Measurements from ENCODE around the gene HDAC2.

DNA sequence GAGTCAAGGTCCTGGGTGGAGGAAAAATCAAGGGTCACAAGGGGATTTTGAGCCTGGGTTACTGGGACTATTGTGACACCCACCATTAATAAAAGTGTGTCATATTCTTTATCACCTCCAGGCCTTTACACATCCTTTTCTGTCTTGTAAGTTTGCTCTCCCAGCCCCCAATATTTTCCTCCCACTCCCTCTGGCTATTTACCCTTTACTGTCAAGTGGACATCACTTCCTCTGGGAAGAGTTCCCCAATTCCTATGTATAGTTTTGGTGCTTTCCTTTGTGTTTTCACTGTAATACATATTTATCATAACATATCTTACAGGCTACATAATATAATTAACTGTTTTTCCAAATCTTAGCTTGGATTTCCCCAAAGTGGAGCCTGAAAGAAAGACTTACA, 77.5 kb downstream of the HDAC2 start:
- no peak for TF ChIP-seq CREB1 (CRISPR knock-in tag; IDR thresholded peaks at IDR 0.05; ENCODE audit: low read depth)
- TF ChIP-seq EZH2 (IDR thresholded peaks at IDR 0.05; ENCODE audit: low read depth, unreplicated experiment) = no peak
- TF ChIP-seq POLR2AphosphoS5 (IDR thresholded peaks at IDR 0.05; ENCODE audit: low read depth) = no peak
- no peak for TF ChIP-seq JUNB (IDR thresholded peaks at IDR 0.05; ENCODE audit: unreplicated experiment)
- TF ChIP-seq, protein P1, sequence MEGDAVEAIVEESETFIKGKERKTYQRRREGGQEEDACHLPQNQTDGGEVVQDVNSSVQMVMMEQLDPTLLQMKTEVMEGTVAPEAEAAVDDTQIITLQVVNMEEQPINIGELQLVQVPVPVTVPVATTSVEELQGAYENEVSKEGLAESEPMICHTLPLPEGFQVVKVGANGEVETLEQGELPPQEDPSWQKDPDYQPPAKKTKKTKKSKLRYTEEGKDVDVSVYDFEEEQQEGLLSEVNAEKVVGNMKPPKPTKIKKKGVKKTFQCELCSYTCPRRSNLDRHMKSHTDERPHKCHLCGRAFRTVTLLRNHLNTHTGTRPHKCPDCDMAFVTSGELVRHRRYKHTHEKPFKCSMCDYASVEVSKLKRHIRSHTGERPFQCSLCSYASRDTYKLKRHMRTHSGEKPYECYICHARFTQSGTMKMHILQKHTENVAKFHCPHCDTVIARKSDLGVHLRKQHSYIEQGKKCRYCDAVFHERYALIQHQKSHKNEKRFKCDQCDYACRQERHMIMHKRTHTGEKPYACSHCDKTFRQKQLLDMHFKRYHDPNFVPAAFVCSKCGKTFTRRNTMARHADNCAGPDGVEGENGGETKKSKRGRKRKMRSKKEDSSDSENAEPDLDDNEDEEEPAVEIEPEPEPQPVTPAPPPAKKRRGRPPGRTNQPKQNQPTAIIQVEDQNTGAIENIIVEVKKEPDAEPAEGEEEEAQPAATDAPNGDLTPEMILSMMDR (conservative IDR thresholded peaks at IDR 0.05; ENCODE audit: low read depth in 2 of 2) = no peak
- no peak for TF ChIP-seq EZH2phosphoT487 (IDR thresholded peaks at IDR 0.05; ENCODE audit: unreplicated experiment)
- TF ChIP-seq, protein P2, sequence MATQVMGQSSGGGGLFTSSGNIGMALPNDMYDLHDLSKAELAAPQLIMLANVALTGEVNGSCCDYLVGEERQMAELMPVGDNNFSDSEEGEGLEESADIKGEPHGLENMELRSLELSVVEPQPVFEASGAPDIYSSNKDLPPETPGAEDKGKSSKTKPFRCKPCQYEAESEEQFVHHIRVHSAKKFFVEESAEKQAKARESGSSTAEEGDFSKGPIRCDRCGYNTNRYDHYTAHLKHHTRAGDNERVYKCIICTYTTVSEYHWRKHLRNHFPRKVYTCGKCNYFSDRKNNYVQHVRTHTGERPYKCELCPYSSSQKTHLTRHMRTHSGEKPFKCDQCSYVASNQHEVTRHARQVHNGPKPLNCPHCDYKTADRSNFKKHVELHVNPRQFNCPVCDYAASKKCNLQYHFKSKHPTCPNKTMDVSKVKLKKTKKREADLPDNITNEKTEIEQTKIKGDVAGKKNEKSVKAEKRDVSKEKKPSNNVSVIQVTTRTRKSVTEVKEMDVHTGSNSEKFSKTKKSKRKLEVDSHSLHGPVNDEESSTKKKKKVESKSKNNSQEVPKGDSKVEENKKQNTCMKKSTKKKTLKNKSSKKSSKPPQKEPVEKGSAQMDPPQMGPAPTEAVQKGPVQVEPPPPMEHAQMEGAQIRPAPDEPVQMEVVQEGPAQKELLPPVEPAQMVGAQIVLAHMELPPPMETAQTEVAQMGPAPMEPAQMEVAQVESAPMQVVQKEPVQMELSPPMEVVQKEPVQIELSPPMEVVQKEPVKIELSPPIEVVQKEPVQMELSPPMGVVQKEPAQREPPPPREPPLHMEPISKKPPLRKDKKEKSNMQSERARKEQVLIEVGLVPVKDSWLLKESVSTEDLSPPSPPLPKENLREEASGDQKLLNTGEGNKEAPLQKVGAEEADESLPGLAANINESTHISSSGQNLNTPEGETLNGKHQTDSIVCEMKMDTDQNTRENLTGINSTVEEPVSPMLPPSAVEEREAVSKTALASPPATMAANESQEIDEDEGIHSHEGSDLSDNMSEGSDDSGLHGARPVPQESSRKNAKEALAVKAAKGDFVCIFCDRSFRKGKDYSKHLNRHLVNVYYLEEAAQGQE (IDR thresholded peaks at IDR 0.05; ENCODE audit: unreplicated experiment) = no peak
